Measurements from ENCODE around the gene NCDN.

The NCDN gene

GRCh38 chr1:35595684-35596083 lies 38.1 kb downstream of the NCDN start:
- H2BK120ac ChIP-seq (ENCODE audit: insufficient read depth, low read length, poor library complexity): no peak overlapping the region
- no peak overlapping the region for H3K4ac ChIP-seq (ENCODE audit: low read depth, low read length)
- H3K79me1 ChIP-seq (ENCODE audit: low read length): peaks cover 2% of the 10 kb centered on the region
- no peak overlapping the region for H2BK5ac ChIP-seq (ENCODE audit: low read depth, low read length, poor library complexity)
- peaks cover 21 to 27% of the 10 kb centered on the region in 2 experiments for H3K4me1 ChIP-seq (ENCODE audit: control insufficient read depth in 1 of 2, insufficient read depth in 2 of 2, low read length in 2 of 2)
- no peak overlapping the region for H3K9ac ChIP-seq (ENCODE audit: low read length)
- H3K27ac ChIP-seq (ENCODE audit: low read depth, low read length): no peak overlapping the region
- no peak overlapping the region for H3K4me3 ChIP-seq (ENCODE audit: low read depth, low read length)
- H3K9me3 ChIP-seq (ENCODE audit: insufficient read depth, low read depth, low read length): peaks cover 2% of the 10 kb centered on the region
- no peak overlapping the region for H4K91ac ChIP-seq (ENCODE audit: low read depth, low read length)
- H3K14ac ChIP-seq (ENCODE audit: low read length): no peak overlapping the region
- H4K8ac ChIP-seq (ENCODE audit: low read depth, low read length): no peak overlapping the region
- H2AFZ ChIP-seq (ENCODE audit: insufficient read depth, low read length, poor library complexity): no peak overlapping the region
- no peak overlapping the region for H2AK5ac ChIP-seq (ENCODE audit: low read length)
- no peaks in the 10 kb centered on the region for H3K79me2 ChIP-seq (ENCODE audit: control insufficient read depth, insufficient read depth, low read length, poor library complexity)
- no peaks in the 10 kb centered on the region for H3K27me3 ChIP-seq (ENCODE audit: insufficient read depth, low read length)
- DNase-seq: no peak
- no peak overlapping the region for H3K4me2 ChIP-seq (ENCODE audit: low read length)
- H3K23ac ChIP-seq (ENCODE audit: low read length): no peak overlapping the region
- peaks cover 14 to 15% of the 10 kb centered on the region in 2 experiments for H3K36me3 ChIP-seq (ENCODE audit: control insufficient read depth in 1 of 2, insufficient read depth in 2 of 2, low read length in 2 of 2)
- H3K18ac ChIP-seq (ENCODE audit: low read length): no peak overlapping the region
- no peak overlapping the region for H4K12ac ChIP-seq (ENCODE audit: low read depth, low read length)
- H2BK12ac ChIP-seq (ENCODE audit: low read length): no peak overlapping the region
- no CpG with 5 or more reads among the region's 7 CpGs for WGBS (ENCODE audit: extremely low coverage, insufficient coverage, insufficient read length)

GRCh38 chr1:35597870-35598269 lies 40.3 kb downstream of the NCDN start:
- Histone ChIP-seq H2AFZ (ENCODE audit: insufficient read depth, low read length, poor library complexity) (no peak overlapping the region), H3K4me2 (ENCODE audit: low read length) (no peak overlapping the region), H3K9me3 (ENCODE audit: insufficient read depth, low read depth, low read length) (peaks cover 2% of the 10 kb centered on the region), H2BK12ac (ENCODE audit: low read length) (peak overlapping the region; percentile 32), H3K9ac (ENCODE audit: low read length) (no peak overlapping the region), H3K18ac (ENCODE audit: low read length) (peak overlapping the region; percentile 39), H3K79me2 (ENCODE audit: control insufficient read depth, insufficient read depth, low read length, poor library complexity) (no peaks in the 10 kb centered on the region), H4K8ac (ENCODE audit: low read depth, low read length) (no peak overlapping the region), H3K23ac (ENCODE audit: low read length) (peak overlapping the region; percentile 20), H3K27ac (ENCODE audit: low read depth, low read length) (no peak overlapping the region), H3K79me1 (ENCODE audit: low read length) (peaks cover 2% of the 10 kb centered on the region), H2AK5ac (ENCODE audit: low read length) (peak overlapping the region; percentile 3), H2BK5ac (ENCODE audit: low read depth, low read length, poor library complexity) (no peak overlapping the region), H4K91ac (ENCODE audit: low read depth, low read length) (no peak overlapping the region), H4K12ac (ENCODE audit: low read depth, low read length) (no peak overlapping the region), H3K4ac (ENCODE audit: low read depth, low read length) (no peak overlapping the region), H3K4me3 (ENCODE audit: low read depth, low read length) (no peak overlapping the region), H3K14ac (ENCODE audit: low read length) (no peak overlapping the region), H3K36me3 (ENCODE audit: control insufficient read depth in 1 of 2, insufficient read depth in 2 of 2, low read length in 2 of 2) (peaks cover 10 to 14% of the 10 kb centered on the region in 2 experiments), H3K27me3 (ENCODE audit: insufficient read depth, low read length) (no peaks in the 10 kb centered on the region), H2BK120ac (ENCODE audit: insufficient read depth, low read length, poor library complexity) (no peak overlapping the region), H3K4me1 (ENCODE audit: control insufficient read depth in 1 of 2, insufficient read depth in 2 of 2, low read length in 2 of 2) (peaks cover 21 to 26% of the 10 kb centered on the region in 2 experiments)
- no peak for DNase-seq
- no CpG with 5 or more reads among the region's 5 CpGs for WGBS (ENCODE audit: extremely low coverage, insufficient coverage, insufficient read length)

GRCh38 chr1:35598895-35599294 lies 41.3 kb downstream of the NCDN start:
- Histone ChIP-seq H4K8ac (ENCODE audit: low read depth, low read length) (no peak overlapping the region), H3K79me2 (ENCODE audit: control insufficient read depth, insufficient read depth, low read length, poor library complexity) (no peaks in the 10 kb centered on the region), H4K91ac (ENCODE audit: low read depth, low read length) (no peak overlapping the region), H3K23ac (ENCODE audit: low read length) (no peak overlapping the region), H2BK12ac (ENCODE audit: low read length) (no peak overlapping the region), H3K4me3 (ENCODE audit: low read depth, low read length) (no peak overlapping the region), H3K18ac (ENCODE audit: low read length) (no peak overlapping the region), H3K4me2 (ENCODE audit: low read length) (no peak overlapping the region), H2AFZ (ENCODE audit: insufficient read depth, low read length, poor library complexity) (no peak overlapping the region), H3K9ac (ENCODE audit: low read length) (no peak overlapping the region), H2BK5ac (ENCODE audit: low read depth, low read length, poor library complexity) (no peak overlapping the region), H4K12ac (ENCODE audit: low read depth, low read length) (no peak overlapping the region), H2BK120ac (ENCODE audit: insufficient read depth, low read length, poor library complexity) (no peak overlapping the region), H3K4me1 (ENCODE audit: control insufficient read depth in 1 of 2, insufficient read depth in 2 of 2, low read length in 2 of 2) (peaks cover 20 to 25% of the 10 kb centered on the region in 2 experiments), H3K14ac (ENCODE audit: low read length) (no peak overlapping the region), H2AK5ac (ENCODE audit: low read length) (no peak overlapping the region), H3K27me3 (ENCODE audit: insufficient read depth, low read length) (no peaks in the 10 kb centered on the region), H3K36me3 (ENCODE audit: control insufficient read depth in 1 of 2, insufficient read depth in 2 of 2, low read length in 2 of 2) (peaks cover 14% of the 10 kb centered on the region in 2 experiments), H3K27ac (ENCODE audit: low read depth, low read length) (peak overlapping the region; percentile 3), H3K79me1 (ENCODE audit: low read length) (peaks cover 3% of the 10 kb centered on the region), H3K9me3 (ENCODE audit: insufficient read depth, low read depth, low read length) (peaks cover 2% of the 10 kb centered on the region), H3K4ac (ENCODE audit: low read depth, low read length) (no peak overlapping the region)
- no CpG with 5 or more reads among the region's 2 CpGs for WGBS (ENCODE audit: extremely low coverage, insufficient coverage, insufficient read length)
- no peak for DNase-seq

GRCh38 chr1:35599411-35599810 lies 41.8 kb downstream of the NCDN start:
- H2BK5ac ChIP-seq (ENCODE audit: low read depth, low read length, poor library complexity): no peak overlapping the region
- DNase-seq: no peak
- 100% methylated on average over 2 of the region's 3 CpGs for WGBS (ENCODE audit: extremely low coverage, insufficient coverage, insufficient read length)

More at GRCh38 chr1:35599411-35599810, 41.8 kb downstream of the NCDN start:
- Histone ChIP-seq H2BK12ac (ENCODE audit: low read length) (no peak overlapping the region), H3K9ac (ENCODE audit: low read length) (no peak overlapping the region), H3K4ac (ENCODE audit: low read depth, low read length) (no peak overlapping the region), H3K18ac (ENCODE audit: low read length) (no peak overlapping the region), H3K9me3 (ENCODE audit: insufficient read depth, low read depth, low read length) (peaks cover 2% of the 10 kb centered on the region), H4K12ac (ENCODE audit: low read depth, low read length) (no peak overlapping the region), H3K14ac (ENCODE audit: low read length) (no peak overlapping the region), H2BK120ac (ENCODE audit: insufficient read depth, low read length, poor library complexity) (no peak overlapping the region), H3K79me1 (ENCODE audit: low read length) (peaks cover 8% of the 10 kb centered on the region), H3K27ac (ENCODE audit: low read depth, low read length) (no peak overlapping the region), H2AFZ (ENCODE audit: insufficient read depth, low read length, poor library complexity) (no peak overlapping the region), H3K4me3 (ENCODE audit: low read depth, low read length) (no peak overlapping the region), H4K91ac (ENCODE audit: low read depth, low read length) (no peak overlapping the region), H3K4me1 (ENCODE audit: control insufficient read depth in 1 of 2, insufficient read depth in 2 of 2, low read length in 2 of 2) (peaks cover 25 to 27% of the 10 kb centered on the region in 2 experiments), H3K27me3 (ENCODE audit: insufficient read depth, low read length) (no peaks in the 10 kb centered on the region), H3K23ac (ENCODE audit: low read length) (no peak overlapping the region), H4K8ac (ENCODE audit: low read depth, low read length) (no peak overlapping the region), H2AK5ac (ENCODE audit: low read length) (no peak overlapping the region), H3K4me2 (ENCODE audit: low read length) (no peak overlapping the region), H3K36me3 (ENCODE audit: control insufficient read depth in 1 of 2, insufficient read depth in 2 of 2, low read length in 2 of 2) (peaks cover 14 to 18% of the 10 kb centered on the region in 2 experiments), H3K79me2 (ENCODE audit: control insufficient read depth, insufficient read depth, low read length, poor library complexity) (no peaks in the 10 kb centered on the region)
